ENCODE measurements around the gene OPCML. TPM values are rescaled to one million over a fixed set of nuclear protein-coding genes. Genes with fewer than 3 reads are reported as not detected.

OPCML gene
- total RNA-seq, 1 donor from 2014 or later: 4.1 TPM

GRCh38 chr11:133326849-133327248 is 205.5 kb downstream of the OPCML start:
- DNase-seq (ENCODE audit: low spot score): no peak
- Mint-ChIP-seq H3K27me3 (ENCODE audit: unreplicated experiment) (peaks cover 2% of the 10 kb centered on the region), H3K36me3 (ENCODE audit: low read depth, unreplicated experiment) (no peaks in the 10 kb centered on the region), H3K27ac (ENCODE audit: unreplicated experiment) (no peak overlapping the region), H3K9me3 (ENCODE audit: unreplicated experiment) (no peaks in the 10 kb centered on the region), H3K4me1 (ENCODE audit: unreplicated experiment) (peaks cover 14% of the 10 kb centered on the region), H3K4me3 (ENCODE audit: unreplicated experiment) (no peak overlapping the region)
- TF ChIP-seq, protein P1, sequence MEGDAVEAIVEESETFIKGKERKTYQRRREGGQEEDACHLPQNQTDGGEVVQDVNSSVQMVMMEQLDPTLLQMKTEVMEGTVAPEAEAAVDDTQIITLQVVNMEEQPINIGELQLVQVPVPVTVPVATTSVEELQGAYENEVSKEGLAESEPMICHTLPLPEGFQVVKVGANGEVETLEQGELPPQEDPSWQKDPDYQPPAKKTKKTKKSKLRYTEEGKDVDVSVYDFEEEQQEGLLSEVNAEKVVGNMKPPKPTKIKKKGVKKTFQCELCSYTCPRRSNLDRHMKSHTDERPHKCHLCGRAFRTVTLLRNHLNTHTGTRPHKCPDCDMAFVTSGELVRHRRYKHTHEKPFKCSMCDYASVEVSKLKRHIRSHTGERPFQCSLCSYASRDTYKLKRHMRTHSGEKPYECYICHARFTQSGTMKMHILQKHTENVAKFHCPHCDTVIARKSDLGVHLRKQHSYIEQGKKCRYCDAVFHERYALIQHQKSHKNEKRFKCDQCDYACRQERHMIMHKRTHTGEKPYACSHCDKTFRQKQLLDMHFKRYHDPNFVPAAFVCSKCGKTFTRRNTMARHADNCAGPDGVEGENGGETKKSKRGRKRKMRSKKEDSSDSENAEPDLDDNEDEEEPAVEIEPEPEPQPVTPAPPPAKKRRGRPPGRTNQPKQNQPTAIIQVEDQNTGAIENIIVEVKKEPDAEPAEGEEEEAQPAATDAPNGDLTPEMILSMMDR (IDR thresholded peaks at IDR 0.05; ENCODE audit: unreplicated experiment): no peak

DNA sequence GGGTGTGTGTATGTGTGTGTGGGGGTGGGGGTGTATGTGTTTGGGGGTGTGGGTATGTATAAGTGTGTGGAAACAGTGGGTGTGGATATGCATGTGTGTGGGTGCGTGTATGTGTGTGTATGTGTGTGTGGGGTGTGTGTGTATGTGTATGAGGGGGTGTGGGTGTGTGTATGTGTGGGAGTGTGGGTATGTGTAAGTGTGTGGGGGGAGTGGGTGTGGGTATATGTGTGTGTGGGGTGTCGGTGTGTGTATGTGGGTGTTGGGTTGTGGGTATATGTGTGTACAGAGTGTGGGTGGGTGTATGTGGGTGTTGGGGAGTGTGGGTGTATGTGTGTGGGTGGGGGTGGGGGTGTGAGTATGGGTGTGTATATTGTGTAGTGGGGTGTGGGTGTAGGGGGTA is 206.0 kb downstream of the OPCML start:
- no peaks in the 10 kb centered on the region for H3K9me3 Mint-ChIP-seq (ENCODE audit: unreplicated experiment)
- H3K27me3 Mint-ChIP-seq (ENCODE audit: unreplicated experiment): peaks cover 2% of the 10 kb centered on the region
- DNase-seq (ENCODE audit: low spot score): no peak
- peaks cover 14% of the 10 kb centered on the region for H3K4me1 Mint-ChIP-seq (ENCODE audit: unreplicated experiment)
- H3K27ac Mint-ChIP-seq (ENCODE audit: unreplicated experiment): no peak overlapping the region
- TF ChIP-seq, protein P1 (IDR thresholded peaks at IDR 0.05; ENCODE audit: unreplicated experiment): no peak
- no peak overlapping the region for H3K4me3 Mint-ChIP-seq (ENCODE audit: unreplicated experiment)
- H3K36me3 Mint-ChIP-seq (ENCODE audit: low read depth, unreplicated experiment): no peaks in the 10 kb centered on the region

- no peak overlapping the region for H3K4me3 Mint-ChIP-seq (ENCODE audit: unreplicated experiment)
- TF ChIP-seq, protein P1 (IDR thresholded peaks at IDR 0.05; ENCODE audit: unreplicated experiment): no peak
- DNase-seq (ENCODE audit: low spot score): no peak
- no peak overlapping the region for H3K27ac Mint-ChIP-seq (ENCODE audit: unreplicated experiment)
- peaks cover 2% of the 10 kb centered on the region for H3K27me3 Mint-ChIP-seq (ENCODE audit: unreplicated experiment)
- no peaks in the 10 kb centered on the region for H3K36me3 Mint-ChIP-seq (ENCODE audit: low read depth, unreplicated experiment)
- peaks cover 14% of the 10 kb centered on the region for H3K4me1 Mint-ChIP-seq (ENCODE audit: unreplicated experiment)
- no peaks in the 10 kb centered on the region for H3K9me3 Mint-ChIP-seq (ENCODE audit: unreplicated experiment)
Observed at GRCh38 chr11:133325711-133326110, 206.6 kb downstream of the OPCML start.

DNA sequence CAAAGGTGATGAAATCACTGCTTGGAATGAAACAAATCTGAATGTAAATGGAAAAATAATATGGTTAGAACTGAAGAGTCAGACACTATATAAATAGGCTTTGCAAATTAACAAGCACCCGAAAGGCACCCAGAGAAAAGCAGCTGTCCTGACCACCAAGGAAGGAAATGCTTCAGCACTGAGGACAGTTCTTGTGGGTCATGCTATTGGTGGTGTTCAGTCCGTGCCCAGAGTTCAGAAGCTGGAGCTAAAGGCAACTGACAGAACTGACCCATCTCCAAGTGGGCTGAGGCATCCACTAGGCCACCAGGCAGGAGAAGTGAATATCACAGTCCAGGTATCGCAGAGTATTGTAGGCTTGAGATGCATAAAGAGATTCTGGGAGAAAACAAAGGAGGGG is 208.9 kb downstream of the OPCML start:
- Mint-ChIP-seq H3K4me3 (ENCODE audit: unreplicated experiment) (no peak overlapping the region), H3K27me3 (ENCODE audit: unreplicated experiment) (peaks cover 2% of the 10 kb centered on the region), H3K4me1 (ENCODE audit: unreplicated experiment) (peaks cover 15% of the 10 kb centered on the region), H3K27ac (ENCODE audit: unreplicated experiment) (no peak overlapping the region), H3K36me3 (ENCODE audit: low read depth, unreplicated experiment) (no peaks in the 10 kb centered on the region), H3K9me3 (ENCODE audit: unreplicated experiment) (no peaks in the 10 kb centered on the region)
- no peak for DNase-seq (ENCODE audit: low spot score)
- TF ChIP-seq, protein P1 (IDR thresholded peaks at IDR 0.05; ENCODE audit: unreplicated experiment): no peak

GRCh38 chr11:133318221-133318620 is 214.1 kb downstream of the OPCML start:
- H3K27ac Mint-ChIP-seq (ENCODE audit: unreplicated experiment): no peak overlapping the region
- DNase-seq (ENCODE audit: low spot score): no peak
- peaks cover 9% of the 10 kb centered on the region for H3K4me1 Mint-ChIP-seq (ENCODE audit: unreplicated experiment)
- H3K4me3 Mint-ChIP-seq (ENCODE audit: unreplicated experiment): no peak overlapping the region
- TF ChIP-seq, protein P1 (IDR thresholded peaks at IDR 0.05; ENCODE audit: unreplicated experiment): no peak
- no peaks in the 10 kb centered on the region for H3K36me3 Mint-ChIP-seq (ENCODE audit: low read depth, unreplicated experiment)
- no peaks in the 10 kb centered on the region for H3K9me3 Mint-ChIP-seq (ENCODE audit: unreplicated experiment)
- H3K27me3 Mint-ChIP-seq (ENCODE audit: unreplicated experiment): no peaks in the 10 kb centered on the region
